HUES48 (cell line): ENCODE data around the gene GAST.

Experiments used
- H3K27ac ChIP-seq: one replicate; pipeline ENCODE4 v1.7.0; 2013; ENCODE audit warnings: low read depth, low read length, inconsistent platforms
- H3K27me3 ChIP-seq: 2 replicates; pipeline ENCODE4 v1.6.1; 2013; ENCODE audit warnings: mild to moderate bottlenecking, low read length; ENCODE audit not compliant: control insufficient read depth, insufficient read depth
- H3K36me3 ChIP-seq: 2 replicates; pipeline ENCODE4 v1.6.1; 2013; ENCODE audit warnings: low read length; ENCODE audit not compliant: control insufficient read depth, insufficient read depth
- H3K4me1 ChIP-seq: 2 replicates; pipeline ENCODE4 v1.6.1; 2013; ENCODE audit warnings: mild to moderate bottlenecking, low read length; ENCODE audit not compliant: control insufficient read depth, insufficient read depth
- H3K4me3 ChIP-seq: 2 replicates; pipeline ENCODE4 v1.5.1; 2013; ENCODE audit warnings: mild to moderate bottlenecking, low read depth, low read length
- H3K9ac ChIP-seq: 2 replicates; pipeline ENCODE4 v1.6.1; 2013; ENCODE audit warnings: mild to moderate bottlenecking, low read depth, low read length, moderate library complexity
- H3K9me3 ChIP-seq: 2 replicates; pipeline ENCODE4 v1.6.1; 2013; ENCODE audit warnings: low read length; ENCODE audit not compliant: control insufficient read depth, insufficient read depth

GAST gene, protein sequence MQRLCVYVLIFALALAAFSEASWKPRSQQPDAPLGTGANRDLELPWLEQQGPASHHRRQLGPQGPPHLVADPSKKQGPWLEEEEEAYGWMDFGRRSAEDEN

DNA sequence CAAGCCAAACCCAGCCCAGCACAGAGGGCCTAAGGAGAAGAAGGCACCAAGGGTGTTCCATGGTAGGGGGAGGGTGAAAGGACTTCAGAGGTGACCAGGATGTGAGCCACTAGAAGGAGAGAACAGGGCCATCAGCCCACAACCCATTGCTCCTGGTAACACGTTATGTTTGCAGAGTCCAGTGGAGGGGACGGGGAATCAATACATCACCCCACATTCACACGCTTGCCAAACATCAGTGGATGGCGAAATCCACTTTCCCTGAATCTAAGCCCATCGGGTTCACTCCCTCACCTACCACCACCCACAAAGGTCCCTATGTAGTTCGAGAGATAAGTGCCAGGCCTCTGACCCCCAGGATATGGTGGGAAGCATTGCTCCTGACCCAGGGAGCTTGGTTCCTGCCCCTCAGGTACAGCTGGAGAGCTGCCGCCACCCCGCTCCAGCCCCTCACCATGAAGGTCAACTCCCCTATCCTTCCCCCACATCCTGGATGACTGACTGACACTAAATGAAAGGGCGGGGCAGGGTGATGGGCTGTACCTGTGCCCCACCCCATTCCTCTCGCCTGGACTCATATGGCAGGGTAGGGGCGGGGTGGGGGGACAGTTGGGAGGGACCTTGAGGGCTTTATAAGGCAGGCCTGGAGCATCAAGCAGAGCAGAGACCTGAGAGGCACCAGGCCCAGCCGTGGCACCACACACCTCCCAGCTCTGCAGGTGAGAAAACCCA lies at the start of gene GAST:
GAST (plus strand) TSS at position 663 of the 732 bp plus-strand sequence. CDS start 3,106 bp downstream, outside the sequence.
- Histone ChIP-seq H3K27me3 (peaks cover 59% of the 10 kb centered on the region), H3K27ac (no peak within 1 kb of the TSS), H3K4me3 (no peak within 1 kb of the TSS), H3K9ac (no peak within 1 kb of the TSS), H3K36me3 (no peaks in the 10 kb centered on the region), H3K4me1 (no peaks in the 10 kb centered on the region), H3K9me3 (no peaks in the 10 kb centered on the region)

DNA sequence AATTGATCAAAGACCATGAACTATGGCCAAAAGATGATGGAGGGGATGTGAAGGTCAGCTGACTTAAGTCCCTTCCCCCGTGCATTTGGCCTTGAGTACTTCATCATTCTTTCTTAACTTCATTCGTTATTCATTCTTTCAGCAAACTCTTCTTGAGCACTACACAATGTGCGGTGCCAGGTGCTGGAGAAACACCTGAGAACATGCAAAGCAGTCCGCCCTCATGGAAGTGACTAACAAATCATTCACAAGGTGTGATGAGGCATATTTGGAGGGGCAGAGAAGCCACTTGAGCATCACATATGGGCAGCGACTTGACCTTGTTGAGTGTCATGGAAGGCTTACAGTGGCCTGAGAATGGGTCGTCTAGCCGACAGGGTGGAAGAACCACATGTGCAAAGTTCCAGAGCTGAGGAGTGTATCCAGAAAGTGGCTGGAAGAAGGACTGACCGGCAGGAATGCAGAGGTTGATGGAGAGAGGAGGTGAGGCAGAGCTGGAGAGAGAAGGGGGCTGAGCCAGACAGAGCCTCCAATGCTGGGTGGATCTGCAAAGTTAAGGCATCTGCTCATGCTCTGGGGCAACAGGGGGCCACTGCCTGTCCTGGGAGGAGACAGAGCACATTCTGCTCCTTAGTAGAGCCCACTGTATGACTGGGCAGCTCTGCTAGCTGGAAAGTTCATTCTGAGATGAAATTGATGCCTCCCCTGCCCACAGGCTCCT lies 48.5 kb upstream of the GAST start:
- Histone ChIP-seq H3K4me1 (peaks cover 14% of the 10 kb centered on the region), H3K4me3 (no peak overlapping the region), H3K27ac (no peak overlapping the region)

DNA sequence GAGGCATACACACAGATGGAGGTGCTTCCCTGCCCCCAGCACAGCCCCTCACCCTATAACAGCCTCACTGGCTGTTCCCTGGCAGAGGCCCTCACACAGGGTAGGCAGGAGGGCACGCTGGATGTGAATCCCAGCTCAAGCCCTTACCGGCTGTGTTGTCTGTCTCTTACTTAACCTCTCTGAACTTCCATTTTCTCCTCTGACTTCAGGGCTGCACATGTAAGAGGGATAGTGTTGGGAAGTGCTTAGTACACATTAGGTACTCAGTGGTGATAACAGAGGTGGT lies 48.0 kb upstream of the GAST start:
- Histone ChIP-seq H3K27me3 (peaks cover 10% of the 10 kb centered on the region), H3K4me1 (peaks cover 14% of the 10 kb centered on the region), H3K27ac (no peak overlapping the region), H3K9ac (no peak overlapping the region), H3K4me3 (no peak overlapping the region), H3K36me3 (no peaks in the 10 kb centered on the region), H3K9me3 (no peaks in the 10 kb centered on the region)

More for the DNA sequence above, 48.5 kb upstream of the GAST start:
- Histone ChIP-seq H3K36me3 (no peaks in the 10 kb centered on the region), H3K9ac (no peak overlapping the region), H3K9me3 (no peaks in the 10 kb centered on the region), H3K27me3 (peaks cover 10% of the 10 kb centered on the region)

DNA sequence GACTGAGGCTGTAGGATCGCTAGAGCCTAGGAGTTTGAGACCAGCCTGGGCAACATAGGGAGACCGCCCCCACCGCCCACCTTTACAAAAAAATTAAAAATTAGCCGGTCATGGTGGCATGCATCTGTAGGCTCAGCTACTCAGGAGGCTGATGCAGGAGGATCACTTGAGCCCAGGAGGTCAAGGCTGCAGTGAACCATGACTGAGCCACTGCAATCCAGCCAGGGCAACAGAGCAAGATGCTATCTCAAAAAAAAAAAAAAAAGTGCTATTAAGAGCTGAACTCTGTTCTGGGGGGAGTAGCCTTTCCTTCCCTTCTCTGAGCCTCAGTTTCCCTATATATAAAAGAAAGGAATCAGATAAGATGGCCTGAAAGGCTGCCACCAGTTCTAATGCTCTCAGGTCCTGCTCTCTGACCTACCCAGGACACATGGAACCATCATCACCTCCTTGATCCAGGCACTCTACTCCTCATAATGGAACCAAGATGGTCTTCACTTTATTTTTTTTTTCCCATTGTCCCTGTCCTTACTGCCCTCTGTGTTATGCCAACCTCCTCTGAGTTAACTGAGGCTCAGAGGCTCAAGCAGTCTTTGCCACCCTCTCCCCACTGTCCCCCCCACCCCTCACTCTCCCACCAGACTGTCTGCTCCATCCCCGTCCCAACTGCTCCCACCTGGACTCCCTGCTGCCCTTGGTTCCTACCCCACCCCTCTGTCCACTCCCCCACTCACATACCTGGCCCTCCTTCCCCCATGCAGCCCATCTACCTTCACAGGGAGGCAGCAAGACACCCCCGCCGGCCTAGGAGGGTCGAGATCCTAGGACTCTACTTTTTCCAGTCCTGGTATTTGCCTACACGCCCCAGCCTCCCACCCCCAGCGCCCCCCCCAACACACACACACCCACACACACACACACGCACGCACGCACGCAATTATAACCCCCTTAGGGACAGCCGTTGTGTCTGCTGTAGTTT lies 47.3 kb upstream of the GAST start:
- Histone ChIP-seq H3K27ac (no peak overlapping the region), H3K27me3 (peaks cover 10% of the 10 kb centered on the region), H3K4me3 (no peak overlapping the region), H3K4me1 (peaks cover 14% of the 10 kb centered on the region), H3K9me3 (no peaks in the 10 kb centered on the region), H3K9ac (no peak overlapping the region), H3K36me3 (no peaks in the 10 kb centered on the region)

DNA sequence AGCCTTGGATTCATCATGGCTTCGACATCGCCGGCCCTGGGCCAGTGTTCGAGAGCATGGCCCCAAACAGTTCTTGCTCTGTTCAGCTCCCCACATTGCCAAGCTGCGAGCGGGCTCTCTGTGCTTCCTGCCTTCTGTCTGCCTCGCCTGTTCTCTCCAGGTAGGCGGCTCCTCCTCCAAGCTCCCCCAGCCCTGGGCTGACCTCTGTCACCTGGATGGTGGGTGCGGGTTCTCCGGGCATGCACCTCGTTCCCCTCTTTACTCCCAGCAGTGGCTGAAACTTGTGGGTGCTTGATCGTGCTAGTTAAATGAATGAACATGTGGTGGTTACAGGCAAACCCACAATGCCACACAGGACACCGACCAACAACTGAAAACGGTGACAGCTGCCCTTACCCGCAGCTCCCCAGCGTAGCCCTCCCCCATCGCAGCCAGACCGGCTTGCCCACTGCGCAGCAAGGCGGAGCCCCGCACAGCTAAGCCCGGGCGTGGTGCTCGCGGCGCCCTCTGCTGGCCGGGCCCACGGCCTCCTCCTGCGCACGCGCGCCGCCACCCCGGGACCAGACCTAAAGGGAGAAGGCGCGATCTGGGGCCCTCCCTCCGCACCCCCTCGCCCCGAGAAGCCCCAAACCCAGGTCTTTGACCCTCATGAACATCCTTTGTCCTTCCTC lies 46.4 kb upstream of the GAST start:
- H3K36me3 ChIP-seq = no peaks in the 10 kb centered on the region
- peaks cover 10% of the 10 kb centered on the region for H3K27me3 ChIP-seq
- H3K9me3 ChIP-seq = no peaks in the 10 kb centered on the region
- peak overlapping the region; percentile 70 for H3K4me3 ChIP-seq
- H3K27ac ChIP-seq = no peak overlapping the region
- peaks cover 14% of the 10 kb centered on the region for H3K4me1 ChIP-seq
- H3K9ac ChIP-seq = peak overlapping the region; percentile 26; the same call in 1 of the 2 replicates

DNA sequence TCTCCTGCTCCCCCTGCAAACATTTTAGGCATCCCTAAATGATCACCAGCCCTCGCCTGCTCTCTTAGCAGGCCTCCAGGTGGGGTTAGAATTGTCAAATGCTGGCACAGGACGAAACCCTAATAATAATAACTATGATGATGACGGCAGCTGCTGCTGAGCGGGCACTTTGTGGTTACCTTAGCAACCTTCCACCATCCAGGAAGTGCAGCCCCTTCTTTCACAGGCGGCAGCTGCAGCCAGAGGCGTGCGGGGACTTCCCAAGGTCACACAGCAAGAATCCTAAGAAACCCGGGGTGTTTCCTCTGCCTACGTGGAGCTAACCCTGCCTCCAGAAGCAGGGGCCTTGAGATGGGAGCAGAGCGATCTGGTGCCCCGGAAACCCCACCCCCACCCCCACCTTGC lies 45.9 kb upstream of the GAST start:
- peaks cover 14% of the 10 kb centered on the region for H3K4me1 ChIP-seq
- H3K27me3 ChIP-seq = peaks cover 10% of the 10 kb centered on the region
- H3K9ac ChIP-seq = peak overlapping the region; percentile 26; the same call in 1 of the 2 replicates
- no peaks in the 10 kb centered on the region for H3K9me3 ChIP-seq
- no peaks in the 10 kb centered on the region for H3K36me3 ChIP-seq
- no peak overlapping the region for H3K27ac ChIP-seq
- peak overlapping the region; percentile 70 for H3K4me3 ChIP-seq

DNA sequence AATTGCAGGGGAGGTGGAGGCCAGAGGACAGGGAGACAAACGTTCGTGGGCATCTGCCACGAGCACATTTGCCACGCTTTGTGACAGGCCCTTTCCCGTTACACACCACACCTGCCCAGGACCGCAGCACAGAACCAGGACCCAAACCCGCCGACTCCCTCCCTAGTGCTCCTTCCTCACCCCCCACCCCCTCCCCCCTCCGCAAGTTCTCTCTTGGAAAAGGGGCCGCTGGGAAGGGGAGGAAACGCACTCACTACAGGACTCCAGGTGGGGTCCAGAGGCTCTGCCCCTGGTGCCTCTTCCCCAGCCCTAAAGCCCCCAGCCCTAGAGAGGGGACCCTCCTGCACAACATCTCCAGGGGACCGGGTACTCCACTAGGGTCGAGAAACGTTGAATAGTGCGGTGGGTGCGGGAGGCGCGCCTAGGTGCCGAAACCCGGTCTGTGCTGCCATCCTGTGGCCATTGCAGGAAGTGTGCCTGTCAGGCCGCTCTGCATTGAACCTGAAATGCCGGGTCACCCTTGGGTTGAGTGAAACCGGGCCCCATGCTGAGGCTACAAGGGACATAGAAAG lies 45.3 kb upstream of the GAST start:
- Histone ChIP-seq H3K36me3 (no peaks in the 10 kb centered on the region), H3K4me1 (peaks cover 14% of the 10 kb centered on the region), H3K27me3 (peaks cover 10% of the 10 kb centered on the region), H3K9me3 (no peaks in the 10 kb centered on the region), H3K27ac (no peak overlapping the region), H3K9ac (no peak overlapping the region), H3K4me3 (peak overlapping the region; percentile 70)

DNA sequence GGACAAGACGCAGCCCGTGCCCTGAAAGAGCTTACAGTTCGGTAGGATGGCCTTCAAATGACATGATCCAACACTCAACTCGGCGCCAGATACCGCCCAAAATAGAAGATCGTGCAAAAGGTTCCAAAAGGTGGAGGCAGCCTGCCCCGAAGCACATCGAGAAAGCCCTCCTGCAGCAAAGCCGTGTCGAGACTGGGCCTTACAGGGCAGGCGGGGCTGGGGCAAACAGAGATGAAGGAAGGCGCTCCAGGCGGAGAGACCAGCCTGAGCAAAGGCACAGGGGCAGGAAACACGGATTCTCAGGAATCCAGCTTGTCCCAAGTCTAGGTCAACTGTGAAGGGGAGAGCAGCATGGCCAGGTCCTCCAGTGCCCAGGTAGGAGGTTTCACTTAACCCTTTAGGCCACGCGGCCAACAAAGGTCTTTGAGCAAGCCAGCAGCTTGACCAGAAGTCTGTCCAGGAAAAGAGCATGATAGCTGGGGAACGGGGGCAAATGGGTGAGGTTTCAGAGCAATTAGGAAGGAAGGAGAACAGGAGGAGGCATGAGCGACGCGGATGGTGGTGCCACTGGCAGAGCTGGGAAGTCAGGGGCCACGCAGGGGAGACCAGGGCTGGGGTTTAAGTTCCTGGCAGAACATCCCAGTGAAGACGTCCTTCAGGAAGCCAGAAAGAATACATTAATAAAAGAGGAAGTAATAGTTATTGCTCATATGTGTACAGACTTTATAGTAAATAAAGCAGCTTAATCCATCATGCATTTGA lies 44.7 kb upstream of the GAST start:
- Histone ChIP-seq H3K4me1 (peaks cover 14% of the 10 kb centered on the region), H3K27me3 (peaks cover 10% of the 10 kb centered on the region), H3K9ac (no peak overlapping the region), H3K36me3 (no peaks in the 10 kb centered on the region), H3K4me3 (peak overlapping the region; percentile 70; the same call in 1 of the 2 replicates), H3K27ac (no peak overlapping the region), H3K9me3 (no peaks in the 10 kb centered on the region)

DNA sequence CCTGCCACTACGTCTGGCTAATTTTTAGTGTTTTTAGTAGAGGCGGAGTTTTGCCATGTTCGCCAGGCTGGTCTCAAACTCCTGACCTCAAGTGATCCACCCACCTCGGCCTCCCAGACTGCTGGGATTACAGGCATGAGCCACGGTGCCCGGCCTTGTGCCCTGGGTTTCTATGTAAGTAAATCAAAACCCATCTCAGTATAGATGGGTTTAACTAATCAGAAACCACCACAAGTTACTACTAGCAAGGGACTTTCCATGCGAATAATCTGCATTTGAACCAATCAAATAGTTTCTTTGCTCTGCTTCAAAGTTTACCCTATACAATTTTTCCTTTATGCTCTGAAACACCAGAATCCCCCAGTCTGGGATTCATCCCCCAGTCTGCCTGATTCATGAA lies 40.0 kb upstream of the GAST start:
- no peak overlapping the region for H3K27ac ChIP-seq
- H3K36me3 ChIP-seq = no peaks in the 10 kb centered on the region
- H3K4me1 ChIP-seq = peaks cover 21% of the 10 kb centered on the region
- H3K9ac ChIP-seq = no peak overlapping the region
- no peaks in the 10 kb centered on the region for H3K9me3 ChIP-seq
- no peak overlapping the region for H3K4me3 ChIP-seq
- no peaks in the 10 kb centered on the region for H3K27me3 ChIP-seq
